COLO668 (cell line): ENCODE results near the gene CTBP1.

Experiments
- DNase-seq: peaks from one replicate; lab custom pipeline; 2025; ENCODE audit not compliant: unreplicated experiment; lab: John Stamatoyannopoulos, UW

The CTBP1 gene

DNA sequence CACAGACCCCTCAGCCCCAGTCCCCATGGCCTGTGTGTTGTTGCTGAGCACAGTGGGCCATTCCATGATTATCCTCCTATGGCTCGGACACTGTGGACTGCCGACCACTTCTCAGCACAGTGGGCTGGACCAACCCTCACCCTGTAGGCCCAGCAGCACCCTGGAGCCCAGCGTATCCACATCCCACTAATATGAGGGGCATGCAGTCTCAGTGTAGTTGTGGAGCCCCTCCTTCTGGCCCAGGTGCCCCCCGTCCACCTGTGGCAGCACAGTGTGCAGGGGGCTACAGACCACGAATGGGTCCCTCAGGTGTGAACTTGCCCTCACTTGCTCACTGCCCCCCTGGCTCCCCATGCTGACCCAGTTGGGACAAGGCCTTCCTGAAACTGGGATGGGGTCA is 84.5 kb downstream of the CTBP1 start:
- no peak for DNase-seq

DNA sequence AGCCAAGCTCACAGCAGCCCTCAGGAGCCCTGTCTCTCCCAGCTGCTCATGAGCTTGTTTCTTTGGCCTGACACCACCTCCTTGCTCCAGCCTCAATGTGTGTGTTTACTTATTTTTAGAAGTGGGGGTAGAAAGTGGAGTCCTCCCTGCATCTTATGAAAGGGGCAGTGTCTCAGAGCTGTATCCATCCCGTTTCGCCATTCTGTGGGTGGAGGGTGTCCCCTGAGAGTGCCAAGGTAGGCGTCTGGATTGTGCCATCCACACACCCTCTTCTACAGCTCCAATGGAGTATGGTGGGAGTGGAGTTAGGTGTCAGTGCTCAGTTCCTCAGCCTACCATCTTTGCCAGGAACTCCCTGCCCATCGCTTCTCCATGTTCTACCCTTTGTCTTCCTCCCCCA is 84.9 kb downstream of the CTBP1 start:
- DNase-seq: no peak
